Neural crest cell (in vitro differentiated cells): ENCODE data around the gene LBX1. TPM values are rescaled to one million over a fixed set of nuclear protein-coding genes. Genes with fewer than 3 reads are reported as not detected.
A peak's percentile ranks its signal among the peaks of the same experiment; 100 is the strongest.

ENCODE experiments used
- DNase-seq: peaks from one replicate; pipeline ENCODE4 v3.0.0; 2021; ENCODE audit warnings: low read depth, mixed read lengths, low spot score
- H3K27ac Mint-ChIP-seq: one replicate; pipeline ENCODE4 v1.8.0; 2021; ENCODE audit warnings: mild to moderate bottlenecking, mixed read lengths; ENCODE audit not compliant: unreplicated experiment
- H3K27me3 Mint-ChIP-seq: 2 replicates; pipeline ENCODE4 v1.8.0; 2021; ENCODE audit warnings: low read depth, mild to moderate bottlenecking, mixed read lengths
- H3K36me3 Mint-ChIP-seq: 2 replicates; pipeline ENCODE4 v1.8.0; 2021; ENCODE audit warnings: low read depth, mild to moderate bottlenecking, mixed read lengths
- H3K4me1 Mint-ChIP-seq: 2 replicates; pipeline ENCODE4 v1.8.0; 2021; ENCODE audit warnings: mixed read lengths
- H3K4me3 Mint-ChIP-seq: one replicate; pipeline ENCODE4 v1.8.0; 2021; ENCODE audit warnings: mild to moderate bottlenecking, mixed read lengths
- H3K9me3 Mint-ChIP-seq: 2 replicates; pipeline ENCODE4 v1.8.0; 2021; ENCODE audit warnings: mixed read lengths
- total RNA-seq: library from RNA; stranded (reverse); gene quantifications from 2 replicates; pipeline ENCODE4 v1.2.1, GENCODE V29; 2021
- TF ChIP-seq, protein P1 (sequence below): fragments of 200-600 bp; sonication (generic); conservative IDR thresholded peaks from 2 replicates; pipeline ENCODE4 v1.5.0; 2021; ENCODE audit warnings: antibody characterized with exemption, mild to moderate bottlenecking

The LBX1 gene
- total RNA-seq, 1 donor from 2014 or later: 1.1 TPM

DNA sequence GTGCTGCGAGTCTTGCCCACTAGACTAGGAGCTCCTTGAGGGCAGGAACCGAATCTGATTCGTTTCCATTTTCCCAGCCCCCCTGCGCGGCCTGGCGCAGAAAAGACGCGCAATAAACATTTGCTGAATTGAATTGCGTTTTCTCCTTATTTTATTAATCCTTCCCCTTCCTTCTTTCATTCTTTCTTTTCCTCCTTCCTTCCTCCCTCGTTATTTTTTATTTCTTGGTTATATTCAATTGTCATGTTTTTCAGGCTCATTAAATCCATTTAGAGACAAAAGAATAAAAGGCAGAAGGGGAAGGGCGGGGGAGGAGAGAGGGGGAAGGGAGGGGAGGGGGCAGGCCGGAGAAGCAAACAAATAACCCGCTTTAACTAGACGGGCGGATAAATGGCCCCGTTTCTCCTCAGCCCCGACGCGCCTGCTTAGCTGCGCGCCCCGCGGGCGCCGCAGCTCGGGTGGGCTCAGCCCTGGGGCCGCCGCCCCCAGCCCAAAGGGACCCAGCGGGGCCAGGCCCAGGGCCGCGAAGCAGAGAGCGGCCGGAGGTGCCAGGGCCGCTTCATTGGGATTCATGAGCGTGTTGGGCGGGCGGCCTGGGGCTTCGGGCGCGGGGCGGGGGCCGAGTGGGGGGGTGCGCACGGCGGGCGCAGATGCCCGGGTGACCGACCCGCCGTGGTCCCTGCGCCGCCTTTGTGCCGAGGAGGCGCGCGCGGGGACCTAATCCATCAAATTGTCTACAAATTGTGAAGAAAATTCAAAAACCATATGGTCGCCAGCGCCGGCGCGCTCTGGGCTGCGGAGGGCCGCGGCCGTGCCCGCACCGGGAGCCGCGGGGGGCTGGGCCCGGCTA is 5.0 kb downstream of the LBX1 start:
- DNase-seq: no peak
- peak overlapping the region; percentile 42 for H3K4me3 Mint-ChIP-seq
- H3K36me3 Mint-ChIP-seq: no peaks in the 10 kb centered on the region
- H3K9me3 Mint-ChIP-seq: no peaks in the 10 kb centered on the region
- H3K27ac Mint-ChIP-seq: no peak overlapping the region
- TF ChIP-seq, protein P1, sequence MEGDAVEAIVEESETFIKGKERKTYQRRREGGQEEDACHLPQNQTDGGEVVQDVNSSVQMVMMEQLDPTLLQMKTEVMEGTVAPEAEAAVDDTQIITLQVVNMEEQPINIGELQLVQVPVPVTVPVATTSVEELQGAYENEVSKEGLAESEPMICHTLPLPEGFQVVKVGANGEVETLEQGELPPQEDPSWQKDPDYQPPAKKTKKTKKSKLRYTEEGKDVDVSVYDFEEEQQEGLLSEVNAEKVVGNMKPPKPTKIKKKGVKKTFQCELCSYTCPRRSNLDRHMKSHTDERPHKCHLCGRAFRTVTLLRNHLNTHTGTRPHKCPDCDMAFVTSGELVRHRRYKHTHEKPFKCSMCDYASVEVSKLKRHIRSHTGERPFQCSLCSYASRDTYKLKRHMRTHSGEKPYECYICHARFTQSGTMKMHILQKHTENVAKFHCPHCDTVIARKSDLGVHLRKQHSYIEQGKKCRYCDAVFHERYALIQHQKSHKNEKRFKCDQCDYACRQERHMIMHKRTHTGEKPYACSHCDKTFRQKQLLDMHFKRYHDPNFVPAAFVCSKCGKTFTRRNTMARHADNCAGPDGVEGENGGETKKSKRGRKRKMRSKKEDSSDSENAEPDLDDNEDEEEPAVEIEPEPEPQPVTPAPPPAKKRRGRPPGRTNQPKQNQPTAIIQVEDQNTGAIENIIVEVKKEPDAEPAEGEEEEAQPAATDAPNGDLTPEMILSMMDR: no peak
- H3K27me3 Mint-ChIP-seq: peaks cover 95% of the 10 kb centered on the region
- peaks cover 26% of the 10 kb centered on the region for H3K4me1 Mint-ChIP-seq

DNA sequence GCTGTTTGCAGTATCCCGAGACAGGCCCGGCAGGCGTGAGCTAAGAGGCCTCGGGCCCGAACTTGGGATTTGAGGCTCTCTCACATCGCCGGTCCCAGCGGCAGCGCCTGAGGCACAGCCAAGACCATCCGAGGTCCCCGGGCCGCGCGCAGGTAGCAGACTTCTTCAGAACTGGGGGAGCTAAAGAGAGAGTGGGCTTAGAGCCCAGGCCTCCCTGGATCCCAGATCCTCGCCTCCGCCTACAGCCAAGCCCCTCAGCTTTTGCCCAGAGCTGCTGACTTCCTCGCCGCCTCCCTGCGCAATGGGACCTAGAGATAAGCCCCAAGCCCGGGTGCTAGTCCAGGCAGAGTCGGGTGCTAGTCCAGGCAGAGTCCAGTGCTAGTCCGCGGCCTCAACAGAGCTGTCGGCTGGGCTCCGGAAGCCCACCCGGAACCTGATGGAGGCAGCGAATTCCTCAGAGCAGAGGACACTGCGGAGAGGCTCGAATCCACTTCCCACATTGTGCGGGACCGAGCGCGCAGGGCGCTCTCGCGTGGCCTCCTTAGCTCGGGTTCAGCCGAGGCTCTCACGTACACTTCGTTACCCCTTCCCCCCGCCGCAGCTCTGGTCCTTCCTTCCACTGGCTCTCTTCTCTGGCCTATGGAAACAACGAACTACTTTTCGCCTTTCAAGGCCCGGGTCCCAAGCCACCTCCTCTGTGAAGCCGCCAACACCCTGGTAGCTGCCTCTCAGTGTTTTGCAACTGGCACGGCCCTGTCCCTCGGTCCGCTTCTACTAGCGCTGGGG is 5.8 kb downstream of the LBX1 start:
- Mint-ChIP-seq H3K9me3 (no peaks in the 10 kb centered on the region), H3K4me3 (peak overlapping the region; percentile 42), H3K36me3 (no peaks in the 10 kb centered on the region), H3K27me3 (peaks cover 98% of the 10 kb centered on the region), H3K27ac (no peak overlapping the region), H3K4me1 (peaks cover 27% of the 10 kb centered on the region)
- TF ChIP-seq, protein P1: no peak
- DNase-seq: no peak

DNA sequence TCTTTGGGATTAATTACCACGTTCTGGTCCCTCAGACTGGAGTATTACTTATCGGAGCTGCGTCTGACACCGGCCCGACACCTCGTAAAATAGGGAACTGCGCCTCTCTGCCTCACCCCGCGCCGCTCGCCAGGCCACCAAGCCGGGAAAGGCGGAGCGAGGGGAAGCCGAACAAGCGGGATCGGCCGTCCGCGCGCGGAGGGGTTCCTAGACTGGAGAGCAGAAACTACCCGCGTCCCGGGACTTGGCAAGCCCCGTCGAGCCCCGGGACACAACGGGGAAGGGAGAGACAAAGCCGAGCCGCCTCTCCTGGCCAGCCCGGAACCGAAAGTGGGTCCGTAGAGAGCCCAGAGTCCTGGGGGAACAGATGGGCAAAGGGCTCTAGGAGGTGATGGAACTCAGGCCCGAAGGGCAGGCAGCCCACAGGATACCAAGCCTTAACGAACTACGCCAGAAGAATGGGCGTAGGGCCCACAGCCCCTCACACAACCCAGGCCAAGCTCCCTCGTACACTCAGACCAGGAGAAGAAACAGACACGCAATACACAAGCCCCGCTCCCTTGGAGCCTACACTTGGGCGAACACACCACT is 6.5 kb downstream of the LBX1 start:
- H3K4me3 Mint-ChIP-seq: no peak overlapping the region
- H3K36me3 Mint-ChIP-seq: no peaks in the 10 kb centered on the region
- peaks cover 98% of the 10 kb centered on the region for H3K27me3 Mint-ChIP-seq
- no peak for DNase-seq
- TF ChIP-seq, protein P1: no peak
- H3K9me3 Mint-ChIP-seq: no peaks in the 10 kb centered on the region
- H3K4me1 Mint-ChIP-seq: peaks cover 27% of the 10 kb centered on the region
- no peak overlapping the region for H3K27ac Mint-ChIP-seq

DNA sequence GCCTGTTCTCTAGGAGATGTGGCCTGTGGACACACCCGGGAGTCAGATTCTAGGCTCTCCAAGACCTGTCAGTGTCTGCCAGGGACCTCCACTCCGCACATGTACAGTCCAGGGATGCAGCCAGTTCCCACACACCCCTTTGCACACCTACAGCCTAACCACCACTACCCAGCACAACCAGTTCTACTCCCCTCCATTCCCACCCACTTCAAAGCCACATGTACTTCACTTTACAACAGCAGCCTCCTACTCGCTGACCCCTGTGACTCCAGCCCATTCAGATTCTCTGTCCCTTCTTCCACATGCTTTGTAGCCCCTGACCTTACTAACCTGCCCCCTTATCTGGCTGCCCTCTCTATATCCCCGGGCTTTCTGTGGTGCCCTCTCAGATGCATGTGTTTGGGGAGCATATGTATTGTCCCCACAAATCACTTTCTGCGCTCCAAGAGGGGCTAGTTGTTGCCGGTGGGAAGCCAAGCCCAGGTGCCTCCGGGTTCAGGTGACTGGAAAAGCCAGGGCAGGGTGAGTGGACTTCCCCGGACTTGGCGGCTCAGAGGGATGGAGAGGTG is 7.2 kb downstream of the LBX1 start:
- Mint-ChIP-seq H3K27ac (no peak overlapping the region), H3K4me1 (peaks cover 26% of the 10 kb centered on the region), H3K27me3 (peaks cover 98% of the 10 kb centered on the region), H3K9me3 (no peaks in the 10 kb centered on the region), H3K36me3 (no peaks in the 10 kb centered on the region), H3K4me3 (peak overlapping the region; percentile 59)
- no peak for DNase-seq
- TF ChIP-seq, protein P1: no peak

DNA sequence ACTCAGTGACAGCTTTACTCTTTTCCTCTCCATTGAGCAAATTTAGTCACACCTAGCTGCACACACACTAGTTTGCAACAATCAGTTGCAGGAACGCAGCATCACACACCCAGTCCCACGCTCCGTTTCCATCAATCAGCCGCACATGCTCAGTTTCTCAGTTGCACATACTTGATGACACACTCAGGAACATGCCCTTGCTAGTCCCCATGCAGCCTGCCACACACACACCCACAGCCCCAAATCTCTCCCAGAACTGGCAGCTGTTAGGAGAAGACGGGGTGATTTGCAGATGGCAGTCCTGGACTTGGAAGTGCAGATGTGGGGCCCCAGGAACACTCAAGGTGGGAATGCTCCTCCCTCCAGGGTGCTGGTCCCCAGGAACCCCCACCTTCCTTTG is 7.7 kb downstream of the LBX1 start:
- no peak for DNase-seq
- Mint-ChIP-seq H3K4me3 (no peak overlapping the region), H3K27ac (no peak overlapping the region), H3K4me1 (peaks cover 27% of the 10 kb centered on the region), H3K36me3 (no peaks in the 10 kb centered on the region), H3K27me3 (peaks cover 98% of the 10 kb centered on the region), H3K9me3 (no peaks in the 10 kb centered on the region)
- TF ChIP-seq, protein P1: no peak
